GM19035 (cell line): Measurements from ENCODE around the gene CYP2S1.
"Not testable (repeated sequence)": the region's sequence is repeated elsewhere in the genome, so short reads cannot be mapped to it uniquely, and the experiment has no call there.

Experiments
- ATAC-seq: cut with Tn5 transposase; IDR thresholded peaks from one replicate; pipeline ENCODE4 v1.9.1; 2021; ENCODE audit not compliant: unreplicated experiment

Gene CYP2S1, protein sequence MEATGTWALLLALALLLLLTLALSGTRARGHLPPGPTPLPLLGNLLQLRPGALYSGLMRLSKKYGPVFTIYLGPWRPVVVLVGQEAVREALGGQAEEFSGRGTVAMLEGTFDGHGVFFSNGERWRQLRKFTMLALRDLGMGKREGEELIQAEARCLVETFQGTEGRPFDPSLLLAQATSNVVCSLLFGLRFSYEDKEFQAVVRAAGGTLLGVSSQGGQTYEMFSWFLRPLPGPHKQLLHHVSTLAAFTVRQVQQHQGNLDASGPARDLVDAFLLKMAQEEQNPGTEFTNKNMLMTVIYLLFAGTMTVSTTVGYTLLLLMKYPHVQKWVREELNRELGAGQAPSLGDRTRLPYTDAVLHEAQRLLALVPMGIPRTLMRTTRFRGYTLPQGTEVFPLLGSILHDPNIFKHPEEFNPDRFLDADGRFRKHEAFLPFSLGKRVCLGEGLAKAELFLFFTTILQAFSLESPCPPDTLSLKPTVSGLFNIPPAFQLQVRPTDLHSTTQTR

DNA sequence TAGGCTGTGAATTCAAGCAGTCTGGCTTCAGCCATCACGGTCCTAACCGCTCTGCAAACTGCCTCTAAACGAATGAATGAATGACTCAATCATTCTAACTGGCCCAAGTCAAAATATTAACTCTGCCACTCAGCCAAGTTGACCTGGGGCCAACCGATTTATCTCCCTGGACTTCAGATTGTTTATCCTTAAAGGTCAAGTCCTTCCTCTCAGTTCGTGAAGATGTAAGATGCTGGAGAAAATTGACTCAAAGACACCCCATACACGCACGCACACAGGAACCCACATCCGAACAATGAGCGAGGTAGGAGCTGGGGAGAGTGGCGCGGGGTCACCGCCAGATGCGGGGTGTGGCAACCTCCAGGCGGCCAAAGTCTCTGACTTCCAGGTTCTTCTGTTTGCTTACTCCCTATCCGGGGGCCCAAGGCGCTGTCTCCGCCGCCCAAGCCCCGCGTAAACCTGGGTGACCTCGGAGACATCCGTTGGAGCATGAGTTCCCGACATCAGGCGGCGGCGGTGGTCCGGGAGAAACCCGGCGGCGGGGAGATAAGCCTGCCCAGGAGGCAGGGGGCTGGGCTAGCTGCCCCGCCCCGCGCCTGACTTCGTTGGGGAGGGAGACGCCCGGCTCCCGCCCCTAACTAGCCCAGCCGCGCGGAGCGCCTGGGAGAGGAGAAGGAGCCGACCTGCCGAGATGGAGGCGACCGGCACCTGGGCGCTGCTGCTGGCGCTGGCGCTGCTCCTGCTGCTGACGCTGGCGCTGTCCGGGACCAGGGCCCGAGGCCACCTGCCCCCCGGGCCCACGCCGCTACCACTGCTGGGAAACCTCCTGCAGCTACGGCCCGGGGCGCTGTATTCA is at the start of gene CYP2S1:
CYP2S1 (plus strand) TSS at position 646 of the 856 bp plus-strand sequence; CDS start at position 692, 46 bp downstream.
- no peak for ATAC-seq

DNA sequence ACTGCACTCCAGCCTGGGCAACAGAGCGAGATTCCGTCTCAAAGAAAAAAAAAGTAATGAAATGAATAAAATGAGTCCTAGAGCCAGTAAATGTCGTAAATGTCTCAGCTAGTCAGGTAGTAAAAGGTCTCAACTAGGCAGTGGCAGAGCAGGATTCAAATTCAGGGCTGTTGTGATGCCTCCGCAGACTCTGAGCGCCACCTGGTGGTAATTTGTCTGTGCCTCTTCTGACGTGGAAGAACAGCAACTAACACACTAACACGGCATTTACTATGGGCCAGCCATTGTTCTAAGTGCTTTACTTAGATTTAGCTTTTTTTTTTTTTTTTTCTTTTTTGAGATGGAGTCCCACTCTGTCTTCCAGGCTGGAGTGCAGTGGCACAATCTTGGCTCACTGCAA is 48.6 kb upstream of the CYP2S1 start:
- no peak for ATAC-seq

DNA sequence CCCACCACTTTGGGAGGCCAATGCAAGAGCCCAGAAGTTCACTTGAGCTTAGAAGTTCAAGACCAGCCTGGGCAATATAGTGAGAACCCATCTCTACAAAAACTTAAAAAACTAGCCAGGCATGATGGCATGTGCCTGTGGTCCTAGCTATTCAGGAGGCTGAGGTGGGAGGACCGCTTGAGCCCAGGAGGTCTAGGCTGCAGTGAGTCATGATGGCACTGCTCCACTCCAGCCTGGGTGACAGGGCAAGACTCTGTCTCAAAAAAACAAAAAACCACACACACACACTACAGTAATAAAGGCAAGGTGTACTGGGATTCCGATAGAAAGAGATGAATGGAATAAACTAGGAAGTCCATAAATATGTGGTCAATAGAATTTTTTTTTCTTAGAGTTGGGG is 43.2 kb upstream of the CYP2S1 start:
- no peak for ATAC-seq

DNA sequence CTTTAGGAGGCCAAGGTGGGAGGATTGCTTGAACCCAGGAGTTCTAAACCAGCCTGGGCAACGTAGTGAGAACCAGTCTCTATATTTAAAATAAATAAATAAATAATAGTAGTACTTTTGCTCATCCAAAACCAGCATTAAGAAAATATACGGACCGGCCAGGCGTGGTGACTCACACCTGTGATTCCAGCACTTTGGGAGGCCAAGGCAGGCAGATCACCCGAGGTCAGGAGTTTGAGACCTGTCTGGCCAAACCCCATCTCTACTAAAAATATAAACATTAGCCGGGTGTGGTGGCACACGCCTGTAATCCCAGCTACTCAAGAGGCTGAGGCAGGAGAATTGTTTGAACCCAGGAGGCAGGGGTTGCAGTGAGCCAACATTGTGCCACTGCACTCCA is 42.0 kb upstream of the CYP2S1 start:
- ATAC-seq, result not testable (repeated sequence)

DNA sequence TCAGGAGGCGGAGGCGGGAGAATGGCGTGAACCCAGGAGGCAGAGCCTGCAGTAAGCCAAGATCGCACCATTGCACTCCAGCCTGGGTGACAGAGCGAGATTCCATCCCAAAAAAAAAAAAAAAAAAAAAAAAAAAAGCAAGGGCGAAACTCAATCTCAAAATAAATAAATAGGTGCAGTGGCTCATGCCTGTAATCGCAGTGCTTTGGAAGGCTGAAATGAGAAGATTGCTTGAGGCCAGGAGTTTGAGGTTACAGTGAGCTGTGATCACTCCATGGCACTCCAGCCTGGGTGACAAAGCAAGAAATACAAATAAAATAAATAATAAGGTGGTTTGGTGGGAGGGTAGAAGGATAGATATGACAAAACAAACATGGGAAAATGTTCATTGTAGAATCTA is 39.0 kb upstream of the CYP2S1 start:
- ATAC-seq, result no peak

DNA sequence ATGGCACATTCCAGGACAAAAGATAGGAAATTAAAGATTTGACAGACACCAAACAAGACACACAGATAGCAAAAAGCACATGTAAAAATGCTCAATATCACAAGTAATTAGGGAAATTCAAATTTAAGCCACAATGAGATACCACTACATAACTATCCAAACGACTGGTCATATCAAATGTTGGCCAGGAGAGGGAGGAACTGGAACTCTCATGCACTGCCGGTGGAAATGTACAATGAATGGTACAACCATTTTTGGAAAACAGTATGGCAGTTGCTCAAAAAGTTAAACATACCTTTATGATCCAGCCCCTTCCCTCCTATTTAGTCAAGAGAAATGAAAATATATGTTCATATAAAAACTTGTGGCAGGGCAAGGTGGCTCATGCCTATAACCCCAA is 36.8 kb upstream of the CYP2S1 start:
- ATAC-seq, result no peak

DNA sequence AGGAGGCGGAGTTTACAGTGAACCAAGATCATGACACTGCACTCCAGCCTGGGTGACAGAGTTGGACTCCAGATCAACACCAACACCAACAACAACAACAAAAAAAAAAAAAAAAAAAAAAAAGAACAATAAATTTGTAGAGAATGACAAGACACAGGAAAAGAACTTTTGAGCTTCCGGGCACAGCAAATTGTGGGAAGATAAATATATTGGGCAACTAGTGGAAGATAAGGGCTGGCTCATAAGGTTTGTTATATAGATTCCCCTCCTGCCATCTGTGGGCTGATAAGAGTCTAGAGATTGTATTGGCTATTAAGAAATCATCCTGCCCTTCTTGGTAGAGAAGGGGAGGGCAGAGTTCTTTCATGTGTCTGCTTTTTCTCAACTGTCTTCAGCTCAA is 33.1 kb upstream of the CYP2S1 start:
- no peak for ATAC-seq

DNA sequence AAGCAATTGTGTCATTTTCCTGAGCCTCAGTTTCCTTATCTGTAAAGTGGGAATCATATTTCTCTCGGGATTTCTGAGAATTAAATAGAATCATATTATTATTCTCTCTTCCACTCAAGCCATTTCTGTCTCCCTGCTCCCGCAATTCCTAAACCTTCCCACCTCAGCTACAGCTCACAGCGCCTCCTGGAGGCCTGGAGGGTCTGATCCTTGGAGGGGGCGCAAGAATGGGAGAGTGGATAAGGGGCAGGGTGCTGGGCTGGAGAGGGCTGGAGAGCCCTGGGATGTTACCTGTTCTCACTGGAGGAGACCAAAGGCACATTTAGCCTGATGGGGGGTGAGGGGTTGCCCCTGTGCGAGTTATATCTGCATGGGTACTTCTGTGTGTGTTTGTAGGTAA is 31.1 kb upstream of the CYP2S1 start:
- no peak for ATAC-seq

DNA sequence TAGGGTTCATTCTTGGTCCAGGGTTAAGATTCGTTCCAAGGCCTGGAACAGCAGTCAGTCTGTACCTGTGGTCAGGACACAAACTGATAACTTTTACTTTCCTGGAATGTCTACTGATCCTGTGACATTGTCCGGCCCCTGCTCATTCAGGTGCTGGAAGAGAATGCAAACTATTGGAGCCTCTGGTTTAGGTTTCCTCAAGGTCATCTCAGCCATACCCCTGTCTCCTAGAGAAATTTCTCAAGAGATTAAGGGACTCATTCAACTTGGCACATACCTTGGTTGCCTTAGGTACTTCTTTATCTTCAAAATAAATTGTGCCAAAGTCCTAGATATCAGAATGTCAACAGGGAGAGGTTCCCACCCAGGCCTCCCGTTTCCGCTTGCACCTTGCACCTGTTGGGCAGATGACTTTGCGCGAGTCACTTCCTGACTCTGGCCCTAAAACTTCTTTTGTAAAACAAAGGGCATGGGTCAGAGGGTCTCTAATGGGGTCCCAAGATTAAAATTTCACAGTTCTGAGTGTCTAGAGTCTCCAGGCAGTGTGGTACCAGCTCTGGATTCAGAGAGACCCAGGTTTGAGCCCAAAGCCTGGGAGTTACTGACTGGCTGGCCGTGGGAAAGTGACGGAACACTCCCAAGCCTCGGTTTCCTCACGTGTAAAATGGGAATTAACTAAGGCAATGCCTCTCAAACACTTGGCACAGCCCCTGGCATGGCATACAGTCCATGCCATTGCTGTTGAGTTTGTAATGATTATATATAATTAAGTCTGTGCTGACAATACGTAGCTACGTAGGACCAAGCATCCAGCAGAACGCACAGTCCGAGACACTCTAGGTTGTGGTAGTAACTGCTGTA is 25.8 kb upstream of the CYP2S1 start:
- no peak for ATAC-seq

DNA sequence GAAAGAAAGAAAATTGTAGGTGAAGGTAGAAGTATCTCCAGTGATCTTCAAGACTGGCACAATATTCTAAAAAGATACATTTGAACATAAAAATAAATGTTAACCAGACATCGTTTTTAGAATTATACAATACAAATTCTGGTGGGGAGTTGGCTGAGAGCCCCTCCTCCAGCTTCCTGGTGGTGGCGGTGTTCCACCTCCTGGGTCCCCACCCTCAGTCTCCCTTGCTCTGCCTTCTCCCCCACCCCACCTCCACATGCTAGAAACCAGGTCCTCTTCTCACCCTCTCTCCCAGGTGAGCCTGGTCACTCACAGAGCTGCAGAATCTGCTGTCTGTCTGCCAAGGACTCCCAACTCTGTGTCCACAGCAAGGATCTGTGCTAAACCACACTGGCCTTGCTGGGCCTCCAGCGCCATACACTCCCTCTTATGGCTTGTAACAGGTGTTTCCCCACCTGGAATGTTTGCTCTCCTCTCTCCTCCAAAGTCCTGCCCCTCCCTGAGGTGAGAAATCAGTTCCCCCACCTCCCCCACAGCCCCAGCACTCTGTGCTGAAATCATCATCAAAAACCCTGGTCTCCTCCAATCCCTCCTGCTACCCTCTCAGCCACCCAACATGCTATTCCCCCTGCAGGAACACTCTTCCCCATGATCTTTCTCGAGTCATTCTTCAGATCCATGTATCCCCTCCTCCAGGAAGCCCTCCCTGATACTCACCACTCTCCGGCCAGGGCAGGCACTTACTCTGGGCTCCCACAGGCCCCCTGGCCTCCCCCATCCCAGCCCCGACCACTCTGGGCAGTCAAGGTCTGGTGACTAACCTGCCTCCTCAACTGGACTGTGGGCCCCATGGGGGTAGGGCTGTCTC is 20.5 kb upstream of the CYP2S1 start:
- no peak for ATAC-seq

DNA sequence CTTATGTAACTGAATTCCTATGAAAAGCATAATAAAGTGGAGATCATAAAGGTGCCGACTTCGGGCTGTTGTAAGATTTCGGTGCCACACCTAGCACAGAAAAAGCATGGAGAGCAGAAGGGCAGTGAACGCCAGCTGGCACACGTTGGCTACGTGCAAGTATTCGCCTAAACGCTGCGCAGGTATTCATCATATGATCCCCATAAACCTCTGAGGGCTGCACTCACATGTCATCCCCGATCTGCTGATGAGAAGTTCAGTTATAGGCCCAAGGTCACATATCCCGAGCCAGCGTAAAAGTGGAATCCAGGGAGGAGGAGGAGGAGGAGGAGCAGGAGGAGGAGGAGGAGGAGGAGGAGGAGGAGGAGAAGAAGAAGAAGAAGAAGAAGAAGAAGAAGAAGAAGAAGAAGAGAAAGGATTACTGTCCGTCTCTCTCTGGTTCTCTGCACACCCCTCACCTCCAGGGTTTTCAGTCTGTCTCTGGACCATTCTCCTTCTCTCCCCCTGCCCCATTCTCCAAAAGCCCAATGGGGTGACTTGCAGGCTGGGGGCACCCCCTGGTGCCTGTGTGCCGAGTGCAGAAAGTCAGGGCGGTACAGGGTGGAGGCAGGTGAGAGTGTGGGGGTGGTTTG is 18.6 kb upstream of the CYP2S1 start:
- ATAC-seq, result no peak

DNA sequence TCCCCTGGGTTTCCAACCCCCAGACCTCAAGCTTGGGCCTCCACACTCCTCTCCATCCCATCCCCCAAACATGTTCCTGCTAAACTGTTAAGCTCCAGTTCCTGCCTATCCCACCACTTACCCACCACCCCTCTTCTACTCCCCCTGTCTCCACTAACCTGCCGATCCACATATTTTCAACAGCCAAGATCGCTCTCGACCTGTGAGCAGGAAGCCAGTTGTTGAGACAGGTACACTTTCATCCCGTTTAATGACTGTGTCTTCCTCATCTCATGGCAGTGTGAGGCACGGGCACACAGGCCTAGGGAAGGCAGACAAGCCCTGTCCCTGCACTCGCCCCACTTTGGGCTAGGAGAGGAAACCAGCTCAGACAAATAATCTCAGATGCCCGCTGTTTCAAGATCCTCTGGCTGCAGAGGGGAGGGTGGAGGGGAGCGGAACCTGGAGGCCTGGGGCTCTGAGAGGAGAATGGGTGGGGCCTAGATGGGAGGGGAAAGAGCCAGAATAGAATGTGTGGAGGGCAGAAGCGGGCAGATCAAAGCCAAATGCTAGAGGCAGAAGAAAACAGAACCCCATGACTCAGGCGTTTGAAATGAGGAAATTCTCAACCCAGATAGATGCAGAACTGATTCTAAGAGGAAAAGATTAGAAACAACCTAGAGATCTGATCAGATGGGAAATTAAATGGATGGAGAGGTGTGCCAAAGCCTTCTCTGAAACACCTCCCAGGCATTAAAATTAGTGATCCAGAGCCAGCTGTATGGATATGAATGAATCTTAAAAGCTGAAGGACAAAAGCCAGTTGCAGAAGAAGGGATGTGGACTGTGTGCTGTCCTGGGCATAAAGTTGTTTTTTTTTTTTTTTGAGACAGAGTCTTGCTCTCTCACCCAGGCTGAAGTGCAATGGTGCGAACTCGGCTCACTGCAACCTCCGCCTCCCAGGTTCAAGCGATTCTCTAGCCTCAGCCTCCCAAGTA is 16.9 kb upstream of the CYP2S1 start:
- ATAC-seq, result no peak

DNA sequence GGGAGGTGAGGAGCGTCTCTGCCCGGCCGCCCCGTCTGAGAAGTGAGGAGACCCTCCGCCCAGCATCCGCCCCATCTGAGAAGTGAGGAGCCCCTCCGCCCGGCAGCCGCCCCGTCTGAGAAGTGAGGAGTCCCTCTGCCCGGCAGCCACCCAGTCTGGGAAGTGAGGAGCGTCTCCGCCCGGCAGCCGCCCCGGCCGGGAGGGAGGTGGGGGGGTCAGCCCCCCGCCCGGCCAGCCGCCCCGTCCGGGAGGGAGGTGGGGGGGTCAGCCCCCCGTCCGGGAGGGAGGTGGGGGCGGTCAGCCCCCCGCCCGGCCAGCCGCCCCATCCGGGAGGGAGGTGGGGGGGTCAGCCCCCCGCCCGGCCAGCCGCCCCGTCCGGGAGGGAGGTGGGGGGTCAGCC is 12.8 kb upstream of the CYP2S1 start:
- not testable (repeated sequence) for ATAC-seq

DNA sequence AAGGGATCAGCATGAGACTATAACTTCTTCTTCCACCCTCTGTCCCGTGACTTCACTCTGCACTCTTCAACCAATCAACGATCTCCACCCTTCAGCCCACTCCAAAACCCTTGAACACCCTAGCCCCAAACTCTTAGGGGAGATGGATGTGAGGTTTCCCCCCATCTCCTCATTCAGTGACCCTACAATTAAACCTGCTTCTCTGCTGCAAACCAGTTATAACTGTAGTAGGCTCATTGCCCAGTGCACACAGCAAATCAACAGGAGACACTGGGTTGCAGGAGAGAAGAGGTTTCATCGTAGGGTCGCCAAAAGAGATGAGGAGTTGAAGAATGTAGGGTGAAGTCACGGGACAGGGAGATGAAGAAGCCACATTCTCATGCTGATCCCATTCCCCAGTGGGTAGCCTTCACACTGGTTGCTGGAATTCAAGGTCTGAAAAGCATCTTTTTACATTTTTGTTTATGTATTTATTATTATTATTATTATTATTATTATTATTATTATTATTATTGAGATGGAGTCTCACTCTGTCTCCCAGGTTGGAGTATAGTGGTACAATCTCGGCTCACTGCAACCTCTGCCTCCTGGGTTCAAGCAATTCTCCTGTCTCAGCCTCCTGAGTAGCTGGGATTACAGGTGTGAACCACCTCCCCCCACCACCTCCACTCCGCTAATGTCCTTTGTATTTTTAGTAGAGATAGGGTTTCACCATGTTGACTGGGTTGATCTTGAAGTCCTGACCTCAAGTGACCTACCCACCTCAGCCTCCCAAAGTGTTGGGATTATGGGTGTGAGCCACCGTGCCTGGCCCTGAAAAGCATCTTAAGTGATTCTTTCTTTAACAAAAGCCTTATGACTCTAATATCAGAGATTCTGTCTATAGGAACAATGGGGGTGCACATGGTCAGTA is 5.8 kb upstream of the CYP2S1 start:
- ATAC-seq, result no peak

DNA sequence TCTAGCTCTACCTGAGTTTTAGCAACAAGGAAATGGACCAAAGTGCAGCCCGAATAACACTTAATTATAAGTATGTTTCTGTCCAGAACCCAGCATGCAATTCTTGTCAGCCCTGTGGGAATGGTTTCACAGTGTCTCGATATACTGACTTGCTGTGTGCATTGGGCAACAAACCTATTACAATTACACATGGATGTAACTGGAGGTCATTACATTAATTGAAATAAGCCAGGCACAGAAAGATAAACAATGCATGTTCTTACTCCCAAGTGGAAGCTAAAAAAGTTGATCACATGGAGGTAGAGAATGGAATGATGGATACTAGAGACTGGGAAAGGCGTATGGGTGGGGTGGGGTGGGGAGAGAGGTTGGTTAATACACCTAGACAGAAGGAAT is 5.1 kb upstream of the CYP2S1 start:
- no peak for ATAC-seq

DNA sequence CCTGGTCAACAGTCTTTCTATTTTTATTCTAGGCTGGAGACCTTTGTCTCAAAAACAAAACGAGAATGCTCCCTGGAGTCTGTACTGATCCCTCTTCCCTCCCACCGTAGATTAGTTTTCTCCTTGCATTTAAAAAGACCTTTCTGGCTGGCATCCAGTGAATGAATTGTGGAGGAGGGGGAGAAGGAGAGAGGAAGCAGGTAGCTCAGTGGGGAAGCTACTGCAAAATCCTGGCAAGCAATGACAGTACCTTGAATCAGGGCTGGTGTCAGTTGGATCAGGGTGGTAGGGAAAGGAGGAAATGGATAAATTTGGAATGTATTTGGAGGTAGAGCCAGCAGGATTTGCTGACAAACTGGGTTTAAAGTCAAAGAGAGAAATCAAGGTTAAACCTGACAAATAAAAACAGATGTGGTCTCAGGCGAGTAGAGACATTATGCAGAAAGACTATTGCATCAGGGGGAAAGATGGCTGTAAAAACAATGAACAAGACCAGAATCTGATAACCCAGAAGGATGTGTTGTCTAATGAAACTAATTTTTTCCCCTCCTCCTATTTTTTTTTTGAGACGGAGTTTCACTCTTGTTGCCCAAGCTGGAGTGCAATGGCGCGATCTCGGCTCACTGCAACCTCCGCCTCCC is 3.5 kb upstream of the CYP2S1 start:
- no peak for ATAC-seq
